Neural progenitor cell (in vitro differentiated cells): ENCODE results near the gene GPR62.
"Not testable (repeated sequence)": the region's sequence is repeated elsewhere in the genome, so short reads cannot be mapped to it uniquely, and the experiment has no call there.

Experiments
- EZH2phosphoT487 ChIP-seq: fragments of 200-600 bp; sonication (generic); IDR thresholded peaks from 2 replicates; pipeline ENCODE4 v1.6.1; 2017; ENCODE audit warnings: antibody characterized with exemption
- TF ChIP-seq, protein P1 (sequence below): fragments of 200-600 bp; sonication (generic); IDR thresholded peaks from 2 replicates; pipeline ENCODE4 v1.5.1; 2017; ENCODE audit warnings: antibody characterized with exemption, mild to moderate bottlenecking

- TF ChIP-seq EZH2phosphoT487: not testable (repeated sequence)
- TF ChIP-seq, protein P1, sequence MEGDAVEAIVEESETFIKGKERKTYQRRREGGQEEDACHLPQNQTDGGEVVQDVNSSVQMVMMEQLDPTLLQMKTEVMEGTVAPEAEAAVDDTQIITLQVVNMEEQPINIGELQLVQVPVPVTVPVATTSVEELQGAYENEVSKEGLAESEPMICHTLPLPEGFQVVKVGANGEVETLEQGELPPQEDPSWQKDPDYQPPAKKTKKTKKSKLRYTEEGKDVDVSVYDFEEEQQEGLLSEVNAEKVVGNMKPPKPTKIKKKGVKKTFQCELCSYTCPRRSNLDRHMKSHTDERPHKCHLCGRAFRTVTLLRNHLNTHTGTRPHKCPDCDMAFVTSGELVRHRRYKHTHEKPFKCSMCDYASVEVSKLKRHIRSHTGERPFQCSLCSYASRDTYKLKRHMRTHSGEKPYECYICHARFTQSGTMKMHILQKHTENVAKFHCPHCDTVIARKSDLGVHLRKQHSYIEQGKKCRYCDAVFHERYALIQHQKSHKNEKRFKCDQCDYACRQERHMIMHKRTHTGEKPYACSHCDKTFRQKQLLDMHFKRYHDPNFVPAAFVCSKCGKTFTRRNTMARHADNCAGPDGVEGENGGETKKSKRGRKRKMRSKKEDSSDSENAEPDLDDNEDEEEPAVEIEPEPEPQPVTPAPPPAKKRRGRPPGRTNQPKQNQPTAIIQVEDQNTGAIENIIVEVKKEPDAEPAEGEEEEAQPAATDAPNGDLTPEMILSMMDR: not testable (repeated sequence)
Observed at GRCh38 chr3:51928981-51929380, 26.2 kb upstream of the GPR62 start.
